ENCODE results near the gene SESN1. TPM values are rescaled to one million over a fixed set of nuclear protein-coding genes. Genes with fewer than 3 reads are reported as not detected.

The SESN1 gene
- total and polyA plus RNA-seq, 9 of the 15 experiments (the other 6 are each of a cell fraction or from before 2014, with no cell fraction given), result 3.1 to 13.0 (median 7.4) TPM

DNA sequence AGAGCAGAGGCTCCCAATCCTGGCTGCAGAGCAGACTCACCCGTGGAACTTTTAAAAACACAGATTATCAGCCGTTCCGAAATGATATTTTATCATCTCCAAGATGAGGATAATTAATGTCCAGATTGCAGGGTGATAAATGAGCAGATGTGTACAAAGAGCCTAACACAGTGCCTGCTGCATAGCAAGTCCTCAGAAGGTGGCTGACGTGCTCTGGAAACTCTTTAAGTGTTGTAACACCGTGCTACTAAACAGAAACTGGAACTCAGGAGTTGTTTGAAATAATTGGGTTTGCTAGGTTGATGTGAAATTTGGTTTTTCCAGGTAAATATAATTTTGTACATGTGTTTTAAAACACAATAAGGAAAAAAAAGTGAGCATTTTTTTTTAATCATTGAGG, 128.4 kb downstream of the SESN1 start:
- Histone ChIP-seq H3K27me3 (ENCODE audit: control insufficient read depth in 2 of 2, insufficient read depth in 2 of 2, low read length in 2 of 2) (peaks cover 0 to 26% of the 10 kb centered on the region in 2 experiments; a peak in 2 of 5 replicates), H3K4me2 (ENCODE audit: insufficient read depth, low read length) (no peak overlapping the region), H3K9me1 (ENCODE audit: control insufficient read depth, insufficient read depth, low read length) (no peaks in the 10 kb centered on the region), H3K9ac (ENCODE audit: insufficient read depth in 1 of 2, low read depth in 2 of 2, low read length in 2 of 2) (no peak overlapping the region), H2AFZ (ENCODE audit: low read depth, low read length) (no peak overlapping the region), H3K4me1 (replicated peaks in 1 of 2; ENCODE audit: control insufficient read depth in 2 of 2, insufficient read depth in 2 of 2, low read length in 2 of 2) (peaks cover 0 to 2% of the 10 kb centered on the region in 2 experiments; a peak in 3 of 5 replicates), H4K20me1 (replicated peaks; ENCODE audit: control insufficient read depth, insufficient read depth, low read length) (no peaks in the 10 kb centered on the region), H3K9me3 (replicated peaks; ENCODE audit: control insufficient read depth, insufficient read depth, low read depth, low read length) (no peaks in the 10 kb centered on the region), H3K79me2 (ENCODE audit: control insufficient read depth, insufficient read depth, low read length) (no peaks in the 10 kb centered on the region), H3K27ac (ENCODE audit: extremely low read depth, low read depth, low read length) (no peak overlapping the region), H3K36me3 (ENCODE audit: control insufficient read depth, insufficient read depth, low read length) (no peaks in the 10 kb centered on the region), H3K4me3 (no peak overlapping the region)
- WGBS (ENCODE audit: insufficient coverage, low coverage, missing lambda C conversion rate), result 9% methylated on average over 5 of the region's 5 CpGs
- no peak for FAIRE-seq
- no peak for DNase-seq (ENCODE audit: extremely low read depth in 1 of 4, low spot score in 3 of 4)
- no TSS peak for BruUV-seq (replicated peaks)
- ChIA-PET CTCF (ENCODE audit: low intra/inter-chr PET ratio) (interaction anchor here (0.7 kb wide), 1 partner anchor 1307 kb away, joined by 3 read pairs; no protein-coding TSS in a partner anchor), POLR2A (interaction anchor here (0.6 to 1.2 kb wide), 4 partner anchors 10 to 21 kb away, joined by 3 to 4 read pairs (median 3); no protein-coding TSS in a partner anchor)
- peak; percentile 65 for TF ChIP-seq RBM25 (IDR thresholded peaks at IDR 0.05; ENCODE audit: low read depth, low read length, severe bottlenecking)
- TF ChIP-seq ZNF175 (CRISPR knock-in tag; IDR thresholded peaks at IDR 0.05; ENCODE audit: low read depth), result no peak
- ATAC-seq, result no peak
- intact Hi-C loops (cut with micrococcal nuclease) (no loop called here), in situ Hi-C loops (cut with MboI) (no loop called here)

DNA sequence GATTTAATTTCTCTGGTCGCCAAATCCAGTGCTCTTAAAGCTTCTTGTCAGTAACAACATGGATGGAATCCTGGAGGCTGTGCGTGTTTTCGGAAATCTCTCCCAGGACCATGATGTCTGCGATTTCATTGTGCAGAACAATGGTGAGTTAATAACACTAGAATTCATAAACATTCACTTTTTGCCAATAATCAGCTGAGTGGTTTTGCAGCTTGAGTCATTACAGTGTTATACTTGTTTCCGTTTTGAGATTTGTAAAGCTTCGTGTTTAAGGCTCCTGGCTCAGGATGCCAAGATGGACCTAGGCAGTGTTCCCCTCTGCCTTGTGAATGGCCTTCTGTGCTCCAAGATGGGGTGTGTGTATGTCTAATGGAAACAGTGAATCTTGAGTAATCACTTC, 132.7 kb downstream of the SESN1 start:
- H3K27me3 ChIP-seq (ENCODE audit: control insufficient read depth in 2 of 2, insufficient read depth in 2 of 2, low read length in 2 of 2), result peaks cover 0 to 28% of the 10 kb centered on the region in 2 experiments; a peak in 2 of 5 replicates
- 18% methylated on average over 6 of the region's 6 CpGs for WGBS (ENCODE audit: insufficient coverage, low coverage, missing lambda C conversion rate)
- intact Hi-C loops (cut with micrococcal nuclease), result no loop called here
- no peaks in the 10 kb centered on the region for H3K9me1 ChIP-seq (ENCODE audit: control insufficient read depth, insufficient read depth, low read length)
- H3K4me3 ChIP-seq, result no peak overlapping the region
- TF ChIP-seq XRCC3 (IDR thresholded peaks at IDR 0.05) (no peak), NBN (IDR thresholded peaks at IDR 0.05; ENCODE audit: low read depth) (no peak), SMAD4 (CRISPR knock-in tag; conservative IDR thresholded peaks at IDR 0.05) (no peak), RAD21 (CRISPR knock-in tag; conservative IDR thresholded peaks at IDR 0.05 in 1 of 2, IDR thresholded peaks at IDR 0.05 in 1 of 2) (no peak), SIX5 (IDR thresholded peaks at IDR 0.05; ENCODE audit: borderline replicate concordance in 1 of 2, insufficient read depth in 1 of 2, low read depth in 1 of 2, low read length in 2 of 2) (no peak), NELFE (IDR thresholded peaks at IDR 0.05; ENCODE audit: insufficient read depth, insufficient read length) (no peak), FIP1L1 (IDR thresholded peaks at IDR 0.05; ENCODE audit: low read depth, low read length, poor library complexity, severe bottlenecking) (no peak), TRIM24 (IDR thresholded peaks at IDR 0.05) (no peak), HMG20B (CRISPR knock-in tag; IDR thresholded peaks at IDR 0.05) (no peak), CBX1 (IDR thresholded peaks at IDR 0.05; ENCODE audit: low read depth) (no peak), CC2D1A (IDR thresholded peaks at IDR 0.05) (no peak)
- TF ChIP-seq, protein P1, sequence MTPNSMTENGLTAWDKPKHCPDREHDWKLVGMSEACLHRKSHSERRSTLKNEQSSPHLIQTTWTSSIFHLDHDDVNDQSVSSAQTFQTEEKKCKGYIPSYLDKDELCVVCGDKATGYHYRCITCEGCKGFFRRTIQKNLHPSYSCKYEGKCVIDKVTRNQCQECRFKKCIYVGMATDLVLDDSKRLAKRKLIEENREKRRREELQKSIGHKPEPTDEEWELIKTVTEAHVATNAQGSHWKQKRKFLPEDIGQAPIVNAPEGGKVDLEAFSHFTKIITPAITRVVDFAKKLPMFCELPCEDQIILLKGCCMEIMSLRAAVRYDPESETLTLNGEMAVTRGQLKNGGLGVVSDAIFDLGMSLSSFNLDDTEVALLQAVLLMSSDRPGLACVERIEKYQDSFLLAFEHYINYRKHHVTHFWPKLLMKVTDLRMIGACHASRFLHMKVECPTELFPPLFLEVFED (CRISPR knock-in tag; conservative IDR thresholded peaks at IDR 0.05), result no peak
- POLR2A ChIA-PET, result interaction anchor here (0.6 to 1.0 kb wide), 2 partner anchors 8 to 193 kb away, joined by 3 read pairs; no protein-coding TSS in a partner anchor
- no peak overlapping the region for H3K9ac ChIP-seq (ENCODE audit: insufficient read depth in 1 of 2, low read depth in 2 of 2, low read length in 2 of 2)
- in situ Hi-C loops (cut with MboI), result no loop called here
- ATAC-seq, result no peak
- CTCF ChIA-PET (ENCODE audit: low intra/inter-chr PET ratio), result no interaction called here
- H3K27ac ChIP-seq (ENCODE audit: extremely low read depth, low read depth, low read length), result no peak overlapping the region
- no TSS peak for BruUV-seq (replicated peaks)
- no peaks in the 10 kb centered on the region for H3K9me3 ChIP-seq (replicated peaks; ENCODE audit: control insufficient read depth, insufficient read depth, low read depth, low read length)
- no peak for DNase-seq (ENCODE audit: extremely low read depth in 1 of 4, low spot score in 3 of 4)
- no peaks in the 10 kb centered on the region; a peak in 2 of 5 replicates for H3K4me1 ChIP-seq (replicated peaks in 1 of 2; ENCODE audit: control insufficient read depth in 2 of 2, insufficient read depth in 2 of 2, low read length in 2 of 2)
- H2AFZ ChIP-seq (ENCODE audit: low read depth, low read length), result no peak overlapping the region
- H3K4me2 ChIP-seq (ENCODE audit: insufficient read depth, low read length), result no peak overlapping the region
- no peak for FAIRE-seq
- H3K36me3 ChIP-seq (ENCODE audit: control insufficient read depth, insufficient read depth, low read length), result no peaks in the 10 kb centered on the region
- no peaks in the 10 kb centered on the region for H4K20me1 ChIP-seq (replicated peaks; ENCODE audit: control insufficient read depth, insufficient read depth, low read length)
- H3K79me2 ChIP-seq (ENCODE audit: control insufficient read depth, insufficient read depth, low read length), result no peaks in the 10 kb centered on the region
